ENCODE data around the gene BTBD8.

DNA sequence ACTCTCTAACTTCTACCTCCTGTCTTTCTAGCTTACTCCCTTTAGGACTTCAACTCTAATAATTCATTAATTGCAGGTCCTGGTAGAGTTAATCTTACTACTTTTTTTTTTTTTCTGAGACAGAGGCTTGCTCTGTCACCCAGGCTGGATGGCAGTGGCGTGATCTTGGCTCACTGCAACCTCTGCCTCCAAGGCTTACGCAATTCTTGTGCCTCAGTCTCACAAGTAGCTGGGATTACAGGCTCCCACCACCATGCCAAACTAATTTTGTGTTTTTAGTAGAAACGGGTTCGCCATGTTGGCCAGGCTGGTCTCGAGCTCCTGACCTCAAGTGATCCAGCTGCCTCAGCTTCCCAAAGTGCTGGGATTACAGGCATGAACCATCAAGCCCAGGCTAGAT is 15.7 kb downstream of the BTBD8 start:
- TF ChIP-seq, protein P1, sequence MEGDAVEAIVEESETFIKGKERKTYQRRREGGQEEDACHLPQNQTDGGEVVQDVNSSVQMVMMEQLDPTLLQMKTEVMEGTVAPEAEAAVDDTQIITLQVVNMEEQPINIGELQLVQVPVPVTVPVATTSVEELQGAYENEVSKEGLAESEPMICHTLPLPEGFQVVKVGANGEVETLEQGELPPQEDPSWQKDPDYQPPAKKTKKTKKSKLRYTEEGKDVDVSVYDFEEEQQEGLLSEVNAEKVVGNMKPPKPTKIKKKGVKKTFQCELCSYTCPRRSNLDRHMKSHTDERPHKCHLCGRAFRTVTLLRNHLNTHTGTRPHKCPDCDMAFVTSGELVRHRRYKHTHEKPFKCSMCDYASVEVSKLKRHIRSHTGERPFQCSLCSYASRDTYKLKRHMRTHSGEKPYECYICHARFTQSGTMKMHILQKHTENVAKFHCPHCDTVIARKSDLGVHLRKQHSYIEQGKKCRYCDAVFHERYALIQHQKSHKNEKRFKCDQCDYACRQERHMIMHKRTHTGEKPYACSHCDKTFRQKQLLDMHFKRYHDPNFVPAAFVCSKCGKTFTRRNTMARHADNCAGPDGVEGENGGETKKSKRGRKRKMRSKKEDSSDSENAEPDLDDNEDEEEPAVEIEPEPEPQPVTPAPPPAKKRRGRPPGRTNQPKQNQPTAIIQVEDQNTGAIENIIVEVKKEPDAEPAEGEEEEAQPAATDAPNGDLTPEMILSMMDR (conservative IDR thresholded peaks at IDR 0.05; ENCODE audit: low read depth, low read length) = no peak
- TF ChIP-seq EZH2 (IDR thresholded peaks at IDR 0.05; ENCODE audit: low read length, unreplicated experiment) (no peak), EZH2phosphoT487 (IDR thresholded peaks at IDR 0.05; ENCODE audit: borderline replicate concordance, low read length) (no peak)
